BLaER1 treated with 17β-estradiol and CSF1 and Interleukin-3, amounts not matched to agents 10 nM and 100 nM (cell line): ENCODE measurements around the gene MAP4K2.

ENCODE experiments used
- H3K27ac ChIP-seq, 11 experiments: shearing (Covaris generic); formaldehyde crosslinking; 2 replicates each; pipeline ENCODE4 v1.8.1; 2022
- H3K27me3 ChIP-seq, 11 experiments: shearing (Covaris generic); formaldehyde crosslinking; 2 replicates each; pipeline ENCODE4 v1.8.1; 2022
- H3K36me3 ChIP-seq, 11 experiments: shearing (Covaris generic); formaldehyde crosslinking; 2 replicates each; pipeline ENCODE4 v1.8.1; 2022
- H3K4me1 ChIP-seq, 10 experiments: shearing (Covaris generic); formaldehyde crosslinking; 2 replicates each; pipeline ENCODE4 v1.8.1; 2022
- H3K4me2 ChIP-seq, 11 experiments: shearing (Covaris generic); formaldehyde crosslinking; 2 replicates each; pipeline ENCODE4 v1.8.1; 2022
- H3K4me3 ChIP-seq, 10 experiments: shearing (Covaris generic); formaldehyde crosslinking; 2 replicates each; pipeline ENCODE4 v1.8.1; 2022
- H3K9ac ChIP-seq, 11 experiments: shearing (Covaris generic); formaldehyde crosslinking; 2 replicates each; pipeline ENCODE4 v1.8.1; 2022
- H3K9me3 ChIP-seq, 11 experiments: shearing (Covaris generic); formaldehyde crosslinking; replicated peaks in 1 of 11; 2 replicates each; pipeline ENCODE4 v1.8.1; 2022
- H4K20me1 ChIP-seq, 11 experiments: shearing (Covaris generic); formaldehyde crosslinking; 2 replicates each; pipeline ENCODE4 v1.8.1; 2022
- Cebpa-rat ChIP-seq, 11 experiments: shearing (Covaris generic); IDR thresholded peaks; 2 replicates each; pipeline ENCODE4 v1.8.1; 2022

MAP4K2 gene

DNA sequence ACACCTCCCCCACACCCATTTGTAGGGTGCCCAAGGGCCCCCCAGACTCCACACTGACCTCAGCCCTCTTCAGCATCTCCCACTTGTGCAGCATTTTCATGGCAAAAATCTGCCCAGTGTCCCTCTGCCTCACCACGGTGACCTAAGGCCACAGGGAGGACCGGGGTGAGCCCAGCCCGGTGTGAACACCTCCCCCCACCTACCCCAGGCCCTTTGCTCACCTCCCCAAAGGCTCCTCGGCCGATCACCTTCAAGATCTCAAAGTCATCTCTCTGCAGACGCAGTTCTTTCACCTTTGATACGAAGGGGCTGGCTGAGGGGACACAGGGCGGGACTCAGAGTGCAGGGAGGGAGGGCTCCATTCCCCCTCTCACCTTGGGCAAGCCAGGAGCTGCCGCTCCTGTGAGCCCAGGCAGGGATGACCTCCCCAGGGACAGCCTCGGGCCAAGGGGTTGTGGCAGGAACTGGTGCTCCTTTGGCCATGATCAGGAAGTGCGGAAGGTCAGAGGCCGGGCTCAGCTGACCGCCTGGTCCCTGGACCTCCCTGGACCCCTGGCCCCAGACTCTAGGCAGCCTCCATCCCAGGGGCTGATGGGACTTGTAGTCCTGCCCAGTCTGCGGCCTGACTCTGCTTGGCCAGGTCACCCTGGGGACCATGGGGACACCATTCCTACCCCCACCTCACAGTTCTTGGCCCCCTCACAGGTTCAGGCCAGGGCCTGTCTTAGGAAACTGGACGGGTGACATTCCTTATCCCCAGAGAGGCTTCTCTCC lies 38.8 kb upstream of the MAP4K2 start:
- peaks cover 19 to 53% (median 44%) of the 10 kb centered on the region in 10 experiments for H3K4me1 ChIP-seq
- peaks cover 0 to 19% (median 8%) of the 10 kb centered on the region in 11 experiments; a peak in 14 of 22 replicates for H3K27me3 ChIP-seq
- H3K4me2 ChIP-seq, result peak overlapping the region in 2 of 11 experiments; percentile 76 to 83; a peak in 1 of 22 replicates
- no peaks in the 10 kb centered on the region for H3K36me3 ChIP-seq
- H3K9ac ChIP-seq, result no peak overlapping the region; a peak in 1 of 22 replicates
- TF ChIP-seq Cebpa-rat (IDR thresholded peaks at IDR 0.05), result no peak
- H3K27ac ChIP-seq, result no peak overlapping the region
- no peaks in the 10 kb centered on the region for H3K9me3 ChIP-seq
- peaks cover 0 to 14% (median 0%) of the 10 kb centered on the region in 11 experiments; a peak in 4 of 22 replicates for H4K20me1 ChIP-seq
- H3K4me3 ChIP-seq, result no peak overlapping the region

- no peak overlapping the region for H3K27ac ChIP-seq
- no peaks in the 10 kb centered on the region for H3K36me3 ChIP-seq
- peaks cover 0 to 25% (median 8%) of the 10 kb centered on the region in 11 experiments; a peak in 14 of 22 replicates for H3K27me3 ChIP-seq
- no peak for TF ChIP-seq Cebpa-rat (IDR thresholded peaks at IDR 0.05)
- H3K4me3 ChIP-seq, result no peak overlapping the region
- H3K9ac ChIP-seq, result no peak overlapping the region
- H3K4me2 ChIP-seq, result no peak overlapping the region
- H4K20me1 ChIP-seq, result peaks cover 0 to 28% (median 0%) of the 10 kb centered on the region in 11 experiments; a peak in 4 of 22 replicates
- no peaks in the 10 kb centered on the region for H3K9me3 ChIP-seq
- H3K4me1 ChIP-seq, result peaks cover 21 to 62% (median 52%) of the 10 kb centered on the region in 10 experiments
Measured at GRCh38 chr11:64839887-64840782, 37.1 kb upstream of the MAP4K2 start.

DNA sequence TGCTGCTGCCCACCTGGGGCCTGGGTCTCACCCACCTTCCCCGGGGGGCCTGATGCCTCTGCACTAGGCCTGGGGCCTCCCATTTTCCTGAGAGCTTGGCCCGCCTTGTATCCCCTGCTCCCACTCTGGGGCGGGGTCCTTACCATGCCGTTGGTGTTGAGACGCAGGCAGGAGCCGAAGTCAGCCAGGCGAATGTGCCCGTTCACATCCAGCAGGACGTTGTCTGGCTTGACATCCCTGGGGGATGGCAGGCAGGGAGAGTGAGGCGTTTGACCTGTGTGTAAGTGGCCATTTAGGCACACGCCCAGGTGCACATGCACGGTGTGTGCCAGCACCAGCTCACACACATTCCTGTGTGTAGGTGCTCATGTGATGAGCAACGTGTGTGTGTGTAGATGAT lies 36.3 kb upstream of the MAP4K2 start:
- Histone ChIP-seq H3K27me3 (peaks cover 0 to 17% (median 8%) of the 10 kb centered on the region in 11 experiments; a peak in 13 of 22 replicates), H3K27ac (no peak overlapping the region), H3K9me3 (no peaks in the 10 kb centered on the region), H3K9ac (no peak overlapping the region), H3K4me2 (no peak overlapping the region), H3K36me3 (no peaks in the 10 kb centered on the region), H3K4me1 (peaks cover 21 to 57% (median 47%) of the 10 kb centered on the region in 10 experiments), H3K4me3 (no peak overlapping the region), H4K20me1 (peaks cover 0 to 28% (median 0%) of the 10 kb centered on the region in 11 experiments; a peak in 4 of 22 replicates)
- TF ChIP-seq Cebpa-rat (IDR thresholded peaks at IDR 0.05), result no peak

DNA sequence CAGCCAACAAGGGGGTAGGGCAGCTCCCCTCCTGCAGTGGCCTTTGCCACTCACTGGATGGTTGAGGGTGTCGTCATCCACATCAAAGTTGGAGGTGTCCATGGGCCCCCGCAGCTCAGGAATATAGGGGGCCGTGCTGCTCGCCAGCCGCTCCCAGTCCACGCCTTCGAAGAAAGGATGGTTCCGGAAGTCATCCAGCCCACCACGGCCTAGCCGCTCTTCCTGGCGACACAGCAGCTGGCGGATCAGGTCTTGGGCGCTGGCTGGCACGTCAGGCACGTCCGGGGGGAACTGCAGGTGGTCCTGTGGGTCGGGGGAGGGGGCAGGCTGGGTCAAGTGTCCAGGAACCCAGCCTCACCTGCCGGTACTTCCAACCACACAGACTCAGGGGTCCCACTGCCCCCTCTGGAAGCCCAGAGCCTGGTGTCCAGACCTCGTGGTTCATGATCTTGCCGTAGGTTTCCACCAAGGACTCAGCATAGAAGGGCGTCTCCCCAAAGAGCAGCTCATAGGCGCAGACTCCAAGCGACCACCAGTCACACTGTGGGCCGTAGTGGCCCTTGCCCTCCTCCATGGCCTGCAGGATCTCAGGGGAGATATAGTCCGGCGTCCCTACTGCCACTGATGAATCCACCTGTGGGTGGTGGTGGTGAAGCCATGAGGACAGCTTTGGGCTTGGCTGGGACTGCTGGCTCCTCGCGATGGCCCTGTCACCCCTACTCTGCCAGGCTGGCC lies 35.8 kb upstream of the MAP4K2 start:
- peak overlapping the region in 1 of 11 experiments; percentile 79; a peak in 2 of 22 replicates for H3K4me2 ChIP-seq
- no peaks in the 10 kb centered on the region for H3K9me3 ChIP-seq
- peaks cover 0 to 12% (median 2%) of the 10 kb centered on the region in 11 experiments; a peak in 8 of 22 replicates for H3K27me3 ChIP-seq
- H4K20me1 ChIP-seq, result peaks cover 0 to 25% (median 0%) of the 10 kb centered on the region in 11 experiments; a peak in 6 of 22 replicates
- H3K4me3 ChIP-seq, result no peak overlapping the region
- no peak overlapping the region for H3K27ac ChIP-seq
- TF ChIP-seq Cebpa-rat (IDR thresholded peaks at IDR 0.05), result no peak
- no peaks in the 10 kb centered on the region for H3K36me3 ChIP-seq
- H3K9ac ChIP-seq, result no peak overlapping the region
- H3K4me1 ChIP-seq, result peaks cover 15 to 53% (median 42%) of the 10 kb centered on the region in 10 experiments

- H3K27ac ChIP-seq, result peak overlapping the region in 3 of 11 experiments; percentile 21 to 26 (median 22); a peak in 2 of 22 replicates
- H3K4me1 ChIP-seq, result peaks cover 8 to 45% (median 34%) of the 10 kb centered on the region in 10 experiments
- peaks cover 0 to 17% (median 0%) of the 10 kb centered on the region in 11 experiments; a peak in 5 of 22 replicates for H4K20me1 ChIP-seq
- H3K9ac ChIP-seq, result no peak overlapping the region
- H3K27me3 ChIP-seq, result peaks cover 0 to 7% (median 0%) of the 10 kb centered on the region in 11 experiments; a peak in 2 of 22 replicates
- no peaks in the 10 kb centered on the region for H3K36me3 ChIP-seq
- no peak overlapping the region for H3K4me3 ChIP-seq
- no peak for TF ChIP-seq Cebpa-rat (IDR thresholded peaks at IDR 0.05)
- no peaks in the 10 kb centered on the region for H3K9me3 ChIP-seq
- peak overlapping the region in 9 of 11 experiments; percentile 74 to 89 (median 84); a peak in 18 of 22 replicates for H3K4me2 ChIP-seq
Measured at GRCh38 chr11:64837887-64838351, 34.9 kb upstream of the MAP4K2 start.

DNA sequence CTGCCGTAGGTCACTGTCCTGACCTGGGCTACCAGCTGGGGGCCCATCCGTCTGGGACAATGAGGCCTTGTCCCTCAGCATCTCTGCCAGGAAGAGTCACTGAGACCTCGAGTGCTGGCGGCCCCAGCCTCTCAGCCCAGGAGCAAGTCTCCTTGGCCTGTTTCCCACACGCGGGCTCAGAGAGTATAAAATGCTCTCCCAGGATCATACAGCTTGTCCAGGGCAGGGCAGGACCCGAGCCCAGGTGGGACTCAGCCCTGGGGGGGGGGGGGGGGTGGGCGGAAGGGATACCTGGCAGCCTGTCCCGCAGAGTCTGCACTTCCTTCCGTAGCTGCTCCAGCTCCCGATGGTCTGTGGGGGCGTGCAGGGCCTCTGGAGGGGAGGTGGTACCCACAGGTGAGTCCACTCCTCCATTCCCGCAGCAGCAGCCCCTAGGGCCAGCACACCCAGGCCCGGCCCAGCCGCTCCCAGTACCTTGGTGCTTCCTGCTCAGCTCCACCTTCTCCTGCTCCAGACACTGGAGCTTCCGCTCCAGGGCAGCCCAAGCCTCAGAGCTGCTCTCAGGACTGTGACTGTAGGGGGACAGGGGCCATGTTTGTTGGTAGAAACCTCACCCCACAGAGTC lies 33.5 kb upstream of the MAP4K2 start:
- H3K4me3 ChIP-seq, result no peak overlapping the region; a peak in 1 of 20 replicates
- peaks cover 8 to 47% (median 39%) of the 10 kb centered on the region in 10 experiments for H3K4me1 ChIP-seq
- peaks cover 0 to 19% (median 0%) of the 10 kb centered on the region in 11 experiments; a peak in 6 of 22 replicates for H4K20me1 ChIP-seq
- no peaks in the 10 kb centered on the region for H3K36me3 ChIP-seq
- peak overlapping the region; percentile 61 to 89 (median 82) for H3K4me2 ChIP-seq
- peaks cover 0 to 7% (median 0%) of the 10 kb centered on the region in 11 experiments; a peak in 3 of 22 replicates for H3K27me3 ChIP-seq
- H3K27ac ChIP-seq, result peak overlapping the region in 5 of 11 experiments; percentile 5 to 50 (median 45); a peak in 9 of 22 replicates
- H3K9ac ChIP-seq, result peak overlapping the region in 5 of 11 experiments; percentile 2 to 44 (median 40); a peak in 6 of 22 replicates
- TF ChIP-seq Cebpa-rat (IDR thresholded peaks at IDR 0.05), result no peak
- no peaks in the 10 kb centered on the region for H3K9me3 ChIP-seq

- Histone ChIP-seq H3K27ac (no peak overlapping the region), H3K4me2 (peak overlapping the region in 8 of 11 experiments; percentile 12 to 86 (median 48); a peak in 14 of 22 replicates), H3K36me3 (no peaks in the 10 kb centered on the region), H3K4me1 (peaks cover 8 to 53% (median 46%) of the 10 kb centered on the region in 10 experiments), H3K9ac (peak overlapping the region in 3 of 11 experiments; percentile 14 to 30 (median 26); a peak in 2 of 22 replicates), H3K4me3 (no peak overlapping the region), H3K27me3 (peaks cover 0 to 9% (median 0%) of the 10 kb centered on the region in 11 experiments; a peak in 3 of 22 replicates), H4K20me1 (peaks cover 0 to 23% (median 0%) of the 10 kb centered on the region in 11 experiments; a peak in 6 of 22 replicates), H3K9me3 (no peaks in the 10 kb centered on the region)
- TF ChIP-seq Cebpa-rat (IDR thresholded peaks at IDR 0.05), result no peak
Measured at GRCh38 chr11:64835616-64836447, 32.8 kb upstream of the MAP4K2 start.
